GM18508 (cell line): Measurements from ENCODE around the gene PPRC1.

Experiments
- ATAC-seq: cut with Tn5 transposase; IDR thresholded peaks from one replicate; pipeline ENCODE4 v1.9.1; 2021; ENCODE audit warnings: moderate number of reproducible peaks; ENCODE audit not compliant: insufficient read depth, unreplicated experiment

Gene PPRC1

GRCh38 chr10:102132563-102133372 lies at the start of gene PPRC1:
PPRC1 (plus strand) TSS chr10:102133040; CDS start chr10:102133069, 29 bp downstream.
- peak; percentile 87 for ATAC-seq

- ATAC-seq, result no peak
Measured at GRCh38 chr10:102083541-102083940, 49.3 kb upstream of the PPRC1 start.

GRCh38 chr10:102085336-102085735 lies 47.5 kb upstream of the PPRC1 start:
- ATAC-seq, result no peak

- no peak for ATAC-seq
Measured at GRCh38 chr10:102086196-102086595, 46.6 kb upstream of the PPRC1 start.

- ATAC-seq, result no peak
Measured at GRCh38 chr10:102090772-102091171, 42.1 kb upstream of the PPRC1 start.

GRCh38 chr10:102096449-102096848 lies 36.4 kb upstream of the PPRC1 start:
- no peak for ATAC-seq

GRCh38 chr10:102101152-102101551 lies 31.7 kb upstream of the PPRC1 start:
- no peak for ATAC-seq

- no peak for ATAC-seq
Measured at GRCh38 chr10:102102421-102102820, 30.4 kb upstream of the PPRC1 start.

- ATAC-seq, result no peak
Measured at GRCh38 chr10:102106998-102107397, 25.8 kb upstream of the PPRC1 start.

- no peak for ATAC-seq
Measured at GRCh38 chr10:102109166-102110116, 23.4 kb upstream of the PPRC1 start.

- ATAC-seq, result no peak
Measured at GRCh38 chr10:102111276-102111675, 21.6 kb upstream of the PPRC1 start.

GRCh38 chr10:102112210-102112817 lies 20.5 kb upstream of the PPRC1 start:
- no peak for ATAC-seq

- no peak for ATAC-seq
Measured at GRCh38 chr10:102113261-102113955, 19.4 kb upstream of the PPRC1 start.

- ATAC-seq, result no peak
Measured at GRCh38 chr10:102113956-102114857, 18.6 kb upstream of the PPRC1 start.

- no peak for ATAC-seq
Measured at GRCh38 chr10:102114861-102115618, 17.8 kb upstream of the PPRC1 start.

GRCh38 chr10:102115775-102116174 lies 17.1 kb upstream of the PPRC1 start:
- ATAC-seq, result no peak

- ATAC-seq, result no peak
Measured at GRCh38 chr10:102116656-102117055, 16.2 kb upstream of the PPRC1 start.

GRCh38 chr10:102117391-102118159 lies 15.3 kb upstream of the PPRC1 start:
- ATAC-seq, result no peak
